Glutamatergic neuron (in vitro differentiated cells): ENCODE measurements around the gene FRMD4B. TPM values are rescaled to one million over a fixed set of nuclear protein-coding genes. Genes with fewer than 3 reads are reported as not detected.

Experiments
- DNase-seq: peaks from one replicate; pipeline ENCODE4 v3.0.0; 2022
- H3K27ac Mint-ChIP-seq: one replicate; pipeline ENCODE4 v1.8.0; 2020; ENCODE audit warnings: mild to moderate bottlenecking, mixed read lengths, inconsistent platforms; ENCODE audit not compliant: unreplicated experiment
- H3K27me3 Mint-ChIP-seq: one replicate; pipeline ENCODE4 v1.8.0; 2020; ENCODE audit warnings: mild to moderate bottlenecking, moderate library complexity, mixed read lengths, inconsistent platforms; ENCODE audit not compliant: unreplicated experiment
- H3K36me3 Mint-ChIP-seq: one replicate; pipeline ENCODE4 v1.8.0; 2020; ENCODE audit warnings: mild to moderate bottlenecking, mixed read lengths, inconsistent platforms; ENCODE audit not compliant: unreplicated experiment
- H3K4me1 Mint-ChIP-seq: one replicate; pipeline ENCODE4 v1.8.0; 2020; ENCODE audit warnings: mild to moderate bottlenecking, low read depth, mixed read lengths, inconsistent platforms; ENCODE audit not compliant: unreplicated experiment
- H3K4me3 Mint-ChIP-seq: one replicate; pipeline ENCODE4 v1.8.0; 2020; ENCODE audit warnings: mild to moderate bottlenecking, mixed read lengths, inconsistent platforms; ENCODE audit not compliant: unreplicated experiment
- H3K9me3 Mint-ChIP-seq: one replicate; pipeline ENCODE4 v1.8.0; 2020; ENCODE audit warnings: mild to moderate bottlenecking, moderate library complexity, mixed read lengths, inconsistent platforms; ENCODE audit not compliant: unreplicated experiment
- CTCF ChIP-seq: fragments of 200-600 bp; sonication (generic); IDR thresholded peaks from one replicate; pipeline ENCODE4 v1.5.0; 2021; ENCODE audit not compliant: partially characterized antibody, unreplicated experiment
- total RNA-seq: library from RNA; stranded (reverse); fragmentation: NEBNext Ultra II Directional; extraction: Animal tissue kit (Norgen Biotek cat#: 25700); gene quantifications from one replicate; pipeline ENCODE4 v1.2.1, GENCODE V29; 2021; ENCODE audit not compliant: unreplicated experiment

Gene FRMD4B
- total RNA-seq, 1 donor from 2014 or later, result 3.9 TPM

GRCh38 chr3:69212411-69213160 lies 173.3 kb downstream of the FRMD4B start:
- DNase-seq, result no peak
- Mint-ChIP-seq H3K4me3 (no peak overlapping the region), H3K27me3 (no peaks in the 10 kb centered on the region), H3K27ac (no peak overlapping the region), H3K4me1 (no peaks in the 10 kb centered on the region), H3K36me3 (no peaks in the 10 kb centered on the region), H3K9me3 (no peaks in the 10 kb centered on the region)
- no peak for TF ChIP-seq CTCF

GRCh38 chr3:69210068-69210730 lies 175.7 kb downstream of the FRMD4B start:
- H3K36me3 Mint-ChIP-seq, result no peaks in the 10 kb centered on the region
- H3K9me3 Mint-ChIP-seq, result no peaks in the 10 kb centered on the region
- no peak for DNase-seq
- H3K27ac Mint-ChIP-seq, result no peak overlapping the region
- no peaks in the 10 kb centered on the region for H3K4me1 Mint-ChIP-seq
- H3K4me3 Mint-ChIP-seq, result no peak overlapping the region
- H3K27me3 Mint-ChIP-seq, result no peaks in the 10 kb centered on the region
- TF ChIP-seq CTCF, result no peak

- Mint-ChIP-seq H3K36me3 (no peaks in the 10 kb centered on the region), H3K27me3 (no peaks in the 10 kb centered on the region), H3K27ac (no peak overlapping the region), H3K9me3 (no peaks in the 10 kb centered on the region), H3K4me3 (no peak overlapping the region), H3K4me1 (no peaks in the 10 kb centered on the region)
- DNase-seq, result no peak
- TF ChIP-seq CTCF, result no peak
Observed at GRCh38 chr3:69209413-69209812, 176.5 kb downstream of the FRMD4B start.

- H3K4me3 Mint-ChIP-seq, result no peak overlapping the region
- no peaks in the 10 kb centered on the region for H3K4me1 Mint-ChIP-seq
- no peaks in the 10 kb centered on the region for H3K36me3 Mint-ChIP-seq
- H3K9me3 Mint-ChIP-seq, result no peaks in the 10 kb centered on the region
- TF ChIP-seq CTCF, result no peak
- no peak for DNase-seq
- no peak overlapping the region for H3K27ac Mint-ChIP-seq
- H3K27me3 Mint-ChIP-seq, result no peaks in the 10 kb centered on the region
Observed at GRCh38 chr3:69207031-69207430, 178.9 kb downstream of the FRMD4B start.

- Mint-ChIP-seq H3K4me1 (peaks cover 5% of the 10 kb centered on the region), H3K9me3 (no peaks in the 10 kb centered on the region), H3K4me3 (no peak overlapping the region), H3K27me3 (no peaks in the 10 kb centered on the region), H3K36me3 (no peaks in the 10 kb centered on the region), H3K27ac (no peak overlapping the region)
- no peak for TF ChIP-seq CTCF
- DNase-seq, result no peak
Observed at GRCh38 chr3:69205385-69205784, 180.5 kb downstream of the FRMD4B start.
